Fibroblast of lung (primary cell): ENCODE measurements around the gene UBE2D2. TPM values are rescaled to one million over a fixed set of nuclear protein-coding genes. Genes with fewer than 3 reads are reported as not detected.

Experiments
- DNase-seq, 2 donors: peaks; one replicate each; pipeline versions ENCODE4 v3.0.0 to v3.0.0-alpha.2; 2010; ENCODE audit warnings: low read depth in 2 of 2
- H2AFZ ChIP-seq: 2 replicates; pipeline ENCODE4 v1.5.1; 2012; ENCODE audit warnings: low read length, control low read depth, inconsistent platforms
- H3K27ac ChIP-seq: 2 replicates; pipeline ENCODE4 v1.5.1; 2011; ENCODE audit warnings: low read length, control low read depth; ENCODE audit not compliant: insufficient read depth
- H3K27me3 ChIP-seq: 2 replicates; pipeline ENCODE4 v1.5.1; 2011; ENCODE audit warnings: mild to moderate bottlenecking, low read length; ENCODE audit not compliant: control insufficient read depth, insufficient read depth
- H3K36me3 ChIP-seq: 2 replicates; pipeline ENCODE4 v1.5.1; 2011; ENCODE audit warnings: low read length; ENCODE audit not compliant: control insufficient read depth, insufficient read depth
- H3K4me1 ChIP-seq: 2 replicates; pipeline ENCODE4 v1.5.1; 2011; ENCODE audit warnings: low read length; ENCODE audit not compliant: control insufficient read depth, insufficient read depth; ENCODE audit errors: extremely low read depth
- H3K4me2 ChIP-seq: 2 replicates; pipeline ENCODE4 v1.5.1; 2011; ENCODE audit warnings: low read length, control low read depth; ENCODE audit not compliant: insufficient read depth; ENCODE audit errors: extremely low read depth
- H3K4me3 ChIP-seq, 4 experiments: fragments of 200-600 bp in 1 of 4; sonication (generic) in 1 of 4; replicated peaks in 1 of 4; 2 replicates each; pipeline ENCODE4 v1.5.1; 2011 to 2016; ENCODE audit warnings: low read length in 4 of 4, low read depth in 3 of 4, mild to moderate bottlenecking in 3 of 4, control low read depth in 2 of 4, inconsistent platforms in 1 of 4, mixed read lengths in 1 of 4; ENCODE audit not compliant: insufficient read depth in 1 of 4; ENCODE audit errors: control extremely low read depth in 1 of 4
- H3K79me2 ChIP-seq: 2 replicates; pipeline ENCODE4 v1.5.1; 2012; ENCODE audit warnings: mild to moderate bottlenecking, low read length, inconsistent platforms; ENCODE audit not compliant: control insufficient read depth, insufficient read depth
- H3K9ac ChIP-seq: 2 replicates; pipeline ENCODE4 v1.5.1; 2011; ENCODE audit warnings: mild to moderate bottlenecking, low read length, control low read depth; ENCODE audit not compliant: insufficient read depth
- H3K9me3 ChIP-seq: 2 replicates; pipeline ENCODE4 v1.5.1; 2012; ENCODE audit warnings: low read depth, low read length; ENCODE audit not compliant: control insufficient read depth, insufficient read depth
- H4K20me1 ChIP-seq: 2 replicates; pipeline ENCODE4 v1.5.1; 2011; ENCODE audit warnings: low read length; ENCODE audit not compliant: control insufficient read depth, insufficient read depth; ENCODE audit errors: extremely low read depth
- EZH2 ChIP-seq: IDR thresholded peaks from 2 replicates; pipeline ENCODE4 v1.5.1; 2012; ENCODE audit warnings: low read length, control low read depth, mild to moderate bottlenecking; ENCODE audit errors: missing control alignments
- polyA plus RNA-seq, 2 donors: library from polyadenylated mRNA; depleted of rRNA in 1 of 2; stranded (reverse) in 1 of 2; unstranded in 1 of 2; fragments of >200 nt; gene quantifications; 2 replicates each; pipeline ENCODE4 v1.2.1, GENCODE V29; 2011 to 2012; ENCODE audit warnings: missing spikeins in 1 of 2
- total RNA-seq: library from RNA; depleted of rRNA; stranded (reverse); fragments of >200 nt; gene quantifications from 2 replicates; pipeline ENCODE4 v1.2.1, GENCODE V29; 2014
- TF ChIP-seq, protein P1 (sequence below), 2 donors: IDR thresholded peaks in 1 of 2; conservative IDR thresholded peaks in 1 of 2; 1 replicate in 1 of 2; 2 replicates in 1 of 2; pipeline ENCODE4 v1.5.1; 2011 to 2012; ENCODE audit warnings: low read length in 2 of 2, control low read depth in 1 of 2, inconsistent platforms in 1 of 2, low read depth in 1 of 2, mild to moderate bottlenecking in 1 of 2

The UBE2D2 gene
- total and polyA plus RNA-seq, 2 donors (not counting 1 experiment from before 2014, with no cell fraction given), result 56.5 to 62.9 TPM

DNA sequence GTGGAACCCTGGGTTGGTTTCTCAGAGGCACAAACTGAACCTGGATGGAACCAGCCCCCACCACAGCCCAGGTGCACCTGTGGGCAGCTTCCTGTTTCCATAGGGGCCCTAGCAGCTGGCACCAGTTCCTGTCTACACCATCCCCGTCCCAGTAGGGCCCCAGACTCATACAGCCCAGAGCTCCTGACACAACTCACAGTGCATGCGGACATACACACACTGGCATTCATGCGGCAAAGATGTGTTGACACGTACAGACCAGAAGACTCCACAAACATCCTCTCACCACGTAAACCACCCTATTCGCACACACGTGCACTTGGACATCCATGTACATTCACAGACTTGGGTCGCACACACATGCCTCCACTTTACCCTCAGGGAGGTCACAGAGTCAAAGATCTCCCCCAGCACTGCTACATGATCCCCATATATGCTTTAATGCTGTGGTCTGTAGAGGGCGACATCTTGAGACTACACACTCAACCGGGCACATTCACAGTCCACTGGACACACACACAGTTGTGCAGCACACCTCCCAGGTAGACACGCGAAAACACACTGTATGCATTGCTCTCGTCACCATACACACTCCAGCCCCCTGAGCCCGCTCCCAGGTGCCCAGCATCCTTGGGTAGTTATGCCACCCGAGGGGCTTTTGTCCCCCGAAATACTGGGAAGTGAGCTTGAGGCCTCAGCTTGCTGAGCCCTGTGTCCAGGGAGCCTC lies 109.4 kb downstream of the UBE2D2 start:
- H3K9ac ChIP-seq, result no peak overlapping the region
- H3K4me3 ChIP-seq, result no peak overlapping the region
- no peak overlapping the region for H3K27ac ChIP-seq
- H3K36me3 ChIP-seq, result no peaks in the 10 kb centered on the region
- no peak overlapping the region for H3K4me2 ChIP-seq
- peaks cover 12% of the 10 kb centered on the region for H3K79me2 ChIP-seq
- DNase-seq, result peak in 1 of 2 donors; percentile 73
- H3K4me1 ChIP-seq, result peaks cover 17% of the 10 kb centered on the region
- H2AFZ ChIP-seq, result no peak overlapping the region
- TF ChIP-seq EZH2, result no peak
- TF ChIP-seq, protein P1, sequence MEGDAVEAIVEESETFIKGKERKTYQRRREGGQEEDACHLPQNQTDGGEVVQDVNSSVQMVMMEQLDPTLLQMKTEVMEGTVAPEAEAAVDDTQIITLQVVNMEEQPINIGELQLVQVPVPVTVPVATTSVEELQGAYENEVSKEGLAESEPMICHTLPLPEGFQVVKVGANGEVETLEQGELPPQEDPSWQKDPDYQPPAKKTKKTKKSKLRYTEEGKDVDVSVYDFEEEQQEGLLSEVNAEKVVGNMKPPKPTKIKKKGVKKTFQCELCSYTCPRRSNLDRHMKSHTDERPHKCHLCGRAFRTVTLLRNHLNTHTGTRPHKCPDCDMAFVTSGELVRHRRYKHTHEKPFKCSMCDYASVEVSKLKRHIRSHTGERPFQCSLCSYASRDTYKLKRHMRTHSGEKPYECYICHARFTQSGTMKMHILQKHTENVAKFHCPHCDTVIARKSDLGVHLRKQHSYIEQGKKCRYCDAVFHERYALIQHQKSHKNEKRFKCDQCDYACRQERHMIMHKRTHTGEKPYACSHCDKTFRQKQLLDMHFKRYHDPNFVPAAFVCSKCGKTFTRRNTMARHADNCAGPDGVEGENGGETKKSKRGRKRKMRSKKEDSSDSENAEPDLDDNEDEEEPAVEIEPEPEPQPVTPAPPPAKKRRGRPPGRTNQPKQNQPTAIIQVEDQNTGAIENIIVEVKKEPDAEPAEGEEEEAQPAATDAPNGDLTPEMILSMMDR (conservative IDR thresholded peaks at IDR 0.05 in 1 of 2, IDR thresholded peaks at IDR 0.05 in 1 of 2; ENCODE audit: low read depth in 1 of 2, low read length in 2 of 2), result peak; percentile 8 to 32
- H4K20me1 ChIP-seq, result no peaks in the 10 kb centered on the region
- no peaks in the 10 kb centered on the region for H3K27me3 ChIP-seq
- no peaks in the 10 kb centered on the region for H3K9me3 ChIP-seq

DNA sequence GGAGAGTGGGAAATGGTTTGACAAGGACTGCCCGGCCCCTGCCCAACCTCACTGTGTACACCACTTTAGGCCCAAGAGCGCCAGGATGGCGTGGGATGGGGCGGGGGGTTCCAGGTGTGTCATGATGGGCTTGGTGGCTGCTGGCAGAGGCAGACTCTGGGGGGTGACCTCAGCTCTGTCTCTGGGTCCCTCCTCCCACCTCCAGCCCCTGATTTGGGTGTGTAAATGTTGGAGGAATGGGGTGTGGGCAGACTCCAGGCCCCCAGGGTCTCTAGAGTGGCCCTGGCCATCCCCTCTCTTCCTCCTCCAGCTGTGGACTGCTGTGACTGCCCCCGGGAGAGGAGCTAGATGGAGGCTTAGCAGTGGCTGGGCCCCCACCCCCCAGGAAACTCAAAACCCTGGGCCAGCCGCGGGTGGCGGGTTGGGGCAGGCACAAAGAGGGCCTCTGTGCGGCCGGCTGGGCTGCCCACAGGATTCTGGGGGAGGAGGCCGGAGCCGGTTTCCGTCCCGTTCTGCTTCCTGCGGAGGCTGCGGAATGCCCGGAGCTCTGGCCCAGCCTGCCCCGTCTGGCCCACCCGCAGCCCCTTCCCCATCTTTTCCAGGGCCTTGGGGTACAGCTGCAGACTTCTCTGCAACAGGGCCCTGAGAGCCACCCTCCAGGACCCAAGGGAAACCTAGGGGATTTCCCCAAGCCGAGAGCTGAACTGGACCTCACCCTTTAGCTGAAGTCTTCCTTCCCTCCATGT lies 110.1 kb downstream of the UBE2D2 start:
- no peaks in the 10 kb centered on the region for H3K9me3 ChIP-seq
- no peak overlapping the region for H3K4me3 ChIP-seq
- no peak overlapping the region for H3K9ac ChIP-seq
- H3K4me1 ChIP-seq, result peaks cover 17% of the 10 kb centered on the region
- TF ChIP-seq, protein P1 (conservative IDR thresholded peaks at IDR 0.05 in 1 of 2, IDR thresholded peaks at IDR 0.05 in 1 of 2; ENCODE audit: low read depth in 1 of 2, low read length in 2 of 2), result no peak
- no peak for TF ChIP-seq EZH2
- no peaks in the 10 kb centered on the region for H3K27me3 ChIP-seq
- no peak overlapping the region for H2AFZ ChIP-seq
- H3K36me3 ChIP-seq, result no peaks in the 10 kb centered on the region
- no peak overlapping the region for H3K4me2 ChIP-seq
- no peak overlapping the region for H3K27ac ChIP-seq
- H3K79me2 ChIP-seq, result peaks cover 12% of the 10 kb centered on the region
- no peaks in the 10 kb centered on the region for H4K20me1 ChIP-seq
- peak in 1 of 2 donors; percentile 71 for DNase-seq

DNA sequence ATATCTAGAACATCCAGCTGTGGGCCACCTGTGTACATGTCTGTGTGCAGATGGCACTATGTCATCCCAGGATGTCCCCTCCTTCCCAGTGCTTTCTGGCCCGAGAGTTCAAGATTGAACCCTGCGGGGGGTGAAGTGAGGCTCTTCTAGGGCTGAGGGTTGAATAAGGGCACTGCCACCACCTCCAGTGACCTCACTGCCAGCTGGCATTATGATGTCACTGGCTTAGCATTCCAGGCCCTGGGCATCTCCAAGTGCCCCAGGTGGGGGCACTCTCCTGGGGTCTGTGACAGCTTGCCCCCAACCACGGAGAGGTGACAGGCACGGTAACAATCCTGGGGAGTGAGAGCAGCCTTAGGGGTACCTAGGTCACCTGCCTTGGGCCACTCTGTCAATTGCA lies 114.1 kb downstream of the UBE2D2 start:
- Histone ChIP-seq H3K36me3 (no peaks in the 10 kb centered on the region), H3K79me2 (peaks cover 4% of the 10 kb centered on the region), H3K4me2 (no peak overlapping the region), H2AFZ (no peak overlapping the region), H3K9me3 (no peaks in the 10 kb centered on the region), H3K27me3 (peaks cover 3% of the 10 kb centered on the region), H3K27ac (no peak overlapping the region), H3K4me3 (no peak overlapping the region), H4K20me1 (no peaks in the 10 kb centered on the region), H3K4me1 (peaks cover 6% of the 10 kb centered on the region), H3K9ac (no peak overlapping the region)
- no peak for TF ChIP-seq EZH2
- TF ChIP-seq, protein P1 (conservative IDR thresholded peaks at IDR 0.05 in 1 of 2, IDR thresholded peaks at IDR 0.05 in 1 of 2; ENCODE audit: low read depth in 1 of 2, low read length in 2 of 2), result no peak
- DNase-seq, result no peak
